ENCODE results near the gene DNM1.
A peak's percentile ranks its signal among the peaks of the same experiment; 100 is the strongest.
"Not testable (repeated sequence)": the region's sequence is repeated elsewhere in the genome, so short reads cannot be mapped to it uniquely, and the experiment has no call there.

DNM1 gene

DNA sequence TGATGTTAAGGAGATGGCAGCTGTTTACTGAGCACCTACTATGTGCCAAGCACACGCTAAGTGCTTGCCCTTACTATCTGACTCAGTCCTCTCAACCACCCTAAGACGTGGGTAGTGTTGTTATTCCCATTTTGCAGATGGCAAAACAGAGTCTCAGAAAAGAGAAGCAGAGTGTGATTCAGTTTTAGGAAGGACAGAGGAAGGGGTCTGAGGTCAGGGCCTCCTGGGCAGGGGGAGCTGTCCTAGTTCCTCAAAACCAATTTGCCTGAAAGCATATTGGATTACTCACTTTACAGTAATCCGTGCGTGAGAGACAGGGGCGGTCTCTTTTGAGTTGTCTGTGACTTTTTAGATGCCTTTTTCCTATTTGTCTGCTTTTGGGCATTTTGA lies 23.2 kb downstream of the DNM1 start:
- DNase-seq, result peak in 1 of 2 donors; percentile 14

DNA sequence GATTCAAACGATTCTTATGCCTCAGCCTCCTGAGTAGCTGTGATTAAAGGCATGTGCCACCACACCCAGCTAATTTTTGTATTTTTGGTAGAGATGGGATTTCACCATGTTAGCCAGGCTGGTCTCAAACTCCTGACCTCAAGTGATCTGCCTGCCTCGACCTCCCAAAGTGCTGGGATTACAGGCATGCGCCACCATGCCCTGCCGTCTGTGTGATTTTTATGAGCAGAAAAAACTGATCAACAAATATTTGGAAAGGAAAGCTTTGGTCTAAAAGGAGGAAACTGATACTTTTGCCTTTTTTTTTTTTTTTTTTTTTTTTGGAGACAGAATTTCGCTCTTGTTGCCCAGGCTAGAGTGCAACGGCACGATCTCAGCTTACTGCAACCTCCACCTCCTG lies 27.7 kb downstream of the DNM1 start:
- not testable (repeated sequence) for DNase-seq

GRCh38 chr9:128231638-128232527 lies 28.7 kb downstream of the DNM1 start:
- no peak for DNase-seq

- no peak for DNase-seq
These were observed 29.6 kb downstream of the DNM1 start for GRCh38 chr9:128232528-128233428.

- no peak for DNase-seq
These were observed 30.7 kb downstream of the DNM1 start for GRCh38 chr9:128233817-128234406.

GRCh38 chr9:128242124-128242523 lies 38.9 kb downstream of the DNM1 start:
- no peak for DNase-seq

DNA sequence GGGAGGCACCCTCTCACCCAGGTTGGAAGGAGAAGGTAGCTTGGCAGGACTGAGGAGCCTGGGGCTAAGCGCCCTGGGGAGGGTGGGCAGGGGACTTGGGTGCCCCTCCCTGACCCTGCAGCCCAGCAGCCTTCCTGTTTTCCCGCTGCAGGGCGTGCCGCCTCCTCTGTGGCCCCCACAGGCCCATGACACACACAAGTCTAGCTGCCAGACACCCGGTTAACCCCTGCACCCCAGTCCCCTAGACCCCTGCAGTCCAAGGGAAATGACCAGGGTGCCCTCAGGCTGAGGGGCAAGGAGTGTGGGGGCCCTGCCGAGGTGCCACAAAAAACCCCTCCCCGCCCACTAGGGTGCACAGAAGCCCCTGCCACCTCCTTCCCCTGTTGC lies 39.6 kb downstream of the DNM1 start:
- DNase-seq, result no peak

GRCh38 chr9:128243215-128244018 lies 40.2 kb downstream of the DNM1 start:
- DNase-seq, result no peak

- no peak for DNase-seq
These were observed 41.1 kb downstream of the DNM1 start for GRCh38 chr9:128244091-128244836.

GRCh38 chr9:128244837-128245231 lies 41.7 kb downstream of the DNM1 start:
- peak in 1 of 2 donors; percentile 27 for DNase-seq

DNA sequence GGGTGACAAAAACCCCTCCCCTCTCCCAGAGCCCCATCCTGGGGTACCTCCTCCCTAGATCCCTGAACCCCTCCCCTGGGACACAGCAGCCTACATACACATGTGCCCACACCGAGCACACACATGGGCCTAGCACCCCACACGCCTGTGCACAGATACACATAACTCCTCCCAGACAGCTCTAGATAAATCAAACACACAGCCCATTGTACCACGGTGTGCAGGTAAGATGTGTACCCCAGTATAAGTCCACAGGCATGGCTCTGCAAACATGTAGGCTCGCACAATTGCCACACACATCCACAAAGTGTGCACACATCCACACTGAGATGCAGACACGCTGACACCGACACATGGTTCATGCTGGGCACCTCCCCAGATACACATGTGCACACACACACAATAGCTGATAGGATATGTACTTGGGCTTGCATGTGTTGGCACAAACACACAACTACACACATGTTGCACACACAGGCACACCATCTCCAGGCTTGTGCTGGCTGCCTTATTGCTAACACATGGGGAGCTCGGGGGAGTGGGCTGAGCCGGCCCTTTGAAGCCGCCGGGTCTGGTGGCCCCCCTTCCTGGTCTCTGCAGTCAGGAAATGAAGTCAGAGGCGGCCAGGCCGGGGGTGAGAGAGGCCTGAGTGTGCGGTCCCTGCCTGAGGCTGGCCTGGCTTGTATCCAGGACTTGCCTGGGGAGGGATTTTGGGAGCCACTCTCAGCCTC lies 42.4 kb downstream of the DNM1 start:
- no peak for DNase-seq

- no peak for DNase-seq
These were observed 43.3 kb downstream of the DNM1 start for GRCh38 chr9:128246471-128246870.

DNA sequence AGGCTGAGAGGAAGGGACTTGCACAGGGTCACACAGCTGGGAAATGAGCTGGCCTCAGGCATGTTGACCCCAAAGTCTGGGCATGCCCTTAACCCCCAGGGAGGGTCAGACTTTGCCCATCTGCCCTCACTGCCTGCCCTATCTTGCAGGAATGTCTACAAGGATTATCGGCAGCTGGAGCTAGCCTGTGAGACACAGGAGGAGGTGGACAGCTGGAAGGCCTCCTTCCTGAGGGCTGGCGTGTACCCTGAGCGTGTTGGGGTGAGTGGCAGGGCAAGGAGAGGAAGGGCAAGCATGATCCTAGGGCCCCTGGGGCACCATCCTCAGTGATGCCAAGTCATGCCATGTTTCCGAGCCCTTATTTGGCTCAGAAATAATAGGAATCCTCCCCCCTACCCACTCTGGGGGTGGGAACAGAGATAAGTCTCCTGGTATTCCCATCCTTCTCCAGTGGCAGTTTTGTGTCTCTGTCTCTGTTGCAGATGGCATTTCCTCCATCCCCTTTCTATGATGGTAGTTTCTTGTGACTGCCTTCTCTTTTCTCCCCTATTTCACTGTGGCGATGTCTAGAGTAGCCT lies 44.1 kb downstream of the DNM1 start:
- no peak for DNase-seq

- no peak for DNase-seq
These were observed 46.4 kb downstream of the DNM1 start for GRCh38 chr9:128249558-128249907.

DNA sequence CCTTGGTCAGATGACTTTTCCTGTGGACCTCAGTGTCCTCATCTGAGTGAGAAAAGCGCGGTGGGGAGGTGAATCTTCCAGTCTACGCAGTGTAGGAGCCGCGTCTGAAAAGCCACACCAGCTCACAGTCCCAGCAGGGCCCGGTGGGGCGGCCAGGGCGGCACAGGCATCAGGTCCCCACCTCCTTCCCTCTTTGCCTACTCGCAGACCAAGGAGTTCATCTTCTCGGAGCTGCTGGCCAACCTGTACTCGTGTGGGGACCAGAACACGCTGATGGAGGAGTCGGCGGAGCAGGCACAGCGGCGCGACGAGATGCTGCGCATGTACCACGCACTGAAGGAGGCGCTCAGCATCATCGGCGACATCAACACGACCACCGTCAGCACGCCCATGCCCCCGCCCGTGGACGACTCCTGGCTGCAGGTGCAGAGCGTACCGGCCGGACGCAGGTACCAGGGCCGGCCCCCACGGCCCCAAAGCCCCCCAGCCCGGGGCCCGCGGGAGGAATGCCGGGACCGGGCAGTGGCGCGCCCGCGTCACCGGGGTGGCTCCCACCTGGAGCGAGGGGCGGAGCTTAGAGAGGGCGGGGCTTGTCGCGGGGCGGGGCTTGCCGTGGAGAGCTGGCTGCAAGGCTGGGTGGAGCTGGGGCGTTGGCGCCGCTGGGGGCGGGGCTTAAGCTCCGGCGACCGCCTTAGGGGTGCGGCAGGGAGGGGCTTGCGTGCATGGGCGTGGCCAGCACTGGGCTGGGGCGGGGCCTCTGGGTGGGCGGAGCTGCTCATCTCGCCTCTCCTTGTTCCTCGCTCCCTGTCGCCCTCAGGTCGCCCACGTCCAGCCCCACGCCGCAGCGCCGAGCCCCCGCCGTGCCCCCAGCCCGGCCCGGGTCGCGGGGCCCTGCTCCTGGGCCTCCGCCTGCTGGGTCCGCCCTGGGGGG lies 47.0 kb downstream of the DNM1 start:
- DNase-seq, result peak; percentile 95 to 98

GRCh38 chr9:128250839-128251731 lies 47.9 kb downstream of the DNM1 start:
- no peak for DNase-seq

GRCh38 chr9:128251732-128252100 lies 48.5 kb downstream of the DNM1 start:
- no peak for DNase-seq

GRCh38 chr9:128252317-128253139 lies 49.3 kb downstream of the DNM1 start:
- DNase-seq, result no peak
